MCF 10A (cell line): ENCODE data around the gene ATP1A2. TPM values are rescaled to one million over a fixed set of nuclear protein-coding genes. Genes with fewer than 3 reads are reported as not detected.

ENCODE experiments used
- BruUV-seq: library from RNA; stranded (reverse); fragments of 400-500 nt; replicated peaks from 2 replicates; lab custom pipeline; 2021; lab: Mats Ljungman, UMichigan
- CTCF ChIA-PET: fragments of 300-600 bp; sonication (Branson Sonifier 250); formaldehyde crosslinking; extraction: SDS; loops from one replicate; lab custom pipeline; 2021; ENCODE audit warnings: antibody characterized with exemption, inconsistent platforms; lab: Yijun Ruan, JAX
- POLR2A ChIA-PET: fragments of 300-600, 350-650 bp; sonication (Branson Sonifier 250); formaldehyde crosslinking; extraction: SDS; loops from one replicate; lab custom pipeline; 2020; ENCODE audit warnings: antibody characterized with exemption, inconsistent platforms; lab: Yijun Ruan, JAX
- DNase-seq: peaks from one replicate; pipeline ENCODE4 v3.0.0-alpha.2; 2018; ENCODE audit not compliant: unreplicated experiment
- H3K27ac Mint-ChIP-seq: one replicate; pipeline ENCODE4 v1.8.0; 2022; ENCODE audit warnings: mild to moderate bottlenecking, low read depth, mixed read lengths; ENCODE audit not compliant: unreplicated experiment
- H3K27me3 Mint-ChIP-seq: one replicate; pipeline ENCODE4 v1.8.0; 2022; ENCODE audit warnings: mixed read lengths; ENCODE audit not compliant: insufficient read depth, unreplicated experiment
- H3K36me3 Mint-ChIP-seq: one replicate; pipeline ENCODE4 v1.8.0; 2022; ENCODE audit warnings: mild to moderate bottlenecking, moderate library complexity, mixed read lengths; ENCODE audit not compliant: insufficient read depth, unreplicated experiment
- H3K4me1 Mint-ChIP-seq: one replicate; pipeline ENCODE4 v1.8.0; 2022; ENCODE audit warnings: mixed read lengths; ENCODE audit not compliant: insufficient read depth, unreplicated experiment
- H3K4me3 Mint-ChIP-seq: one replicate; pipeline ENCODE4 v1.8.0; 2022; ENCODE audit warnings: mild to moderate bottlenecking, moderate library complexity, mixed read lengths; ENCODE audit not compliant: unreplicated experiment
- H3K9me3 Mint-ChIP-seq: one replicate; pipeline ENCODE4 v1.8.0; 2022; ENCODE audit warnings: mixed read lengths; ENCODE audit not compliant: unreplicated experiment
- intact Hi-C: fragments of 100-400 bp; cut with micrococcal nuclease; formaldehyde crosslinking; loops from 2 replicates; pipeline ENCODE4 v1.14.1; 2022
- total RNA-seq: library from RNA; stranded (reverse); gene quantifications from 2 replicates; pipeline ENCODE4 v1.2.3, GENCODE V29; 2022
- TF ChIP-seq, protein P1 (sequence below): fragments of 200-600 bp; IDR thresholded peaks from one replicate; pipeline ENCODE4 v1.8.0; 2022; ENCODE audit warnings: antibody characterized with exemption, mild to moderate bottlenecking; ENCODE audit not compliant: unreplicated experiment

Gene ATP1A2
- total RNA-seq, 1 experiment from 2014 or later: not detected

DNA sequence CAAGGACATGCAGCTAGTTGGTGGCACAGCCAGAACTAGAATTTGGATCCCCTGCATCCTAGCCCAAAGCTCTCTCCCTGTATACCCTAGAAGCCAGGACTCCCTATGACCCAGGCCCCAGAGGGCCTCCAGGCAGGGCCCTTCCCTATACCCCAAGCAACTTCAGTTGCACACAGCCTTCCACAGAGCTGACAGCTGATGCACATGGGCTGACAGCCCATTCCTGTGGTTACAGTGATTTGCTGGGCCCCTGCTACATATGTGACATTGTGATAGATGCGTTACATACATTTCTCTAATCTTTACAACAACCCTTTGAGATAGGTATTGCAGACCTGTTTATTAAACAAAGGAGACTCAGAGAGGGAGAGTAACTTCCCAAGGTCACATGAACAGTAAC is 5.8 kb downstream of the ATP1A2 start:
- ChIA-PET POLR2A (interaction anchor here (0.7 to 1.0 kb wide), 2 partner anchors 18 to 141 kb away, joined by 3 read pairs; partner anchors contain the start of gene DCAF8), CTCF (interaction anchor here (0.5 to 5.6 kb wide), 4 partner anchors 18 to 1739 kb away, joined by 3 to 56 read pairs (median 5); no protein-coding TSS in a partner anchor)
- peaks cover 35% of the 10 kb centered on the region for H3K4me1 Mint-ChIP-seq
- no TSS peak for BruUV-seq
- no peaks in the 10 kb centered on the region for H3K9me3 Mint-ChIP-seq
- H3K27ac Mint-ChIP-seq: no peak overlapping the region
- H3K27me3 Mint-ChIP-seq: no peaks in the 10 kb centered on the region
- no peak for DNase-seq
- TF ChIP-seq, protein P1, sequence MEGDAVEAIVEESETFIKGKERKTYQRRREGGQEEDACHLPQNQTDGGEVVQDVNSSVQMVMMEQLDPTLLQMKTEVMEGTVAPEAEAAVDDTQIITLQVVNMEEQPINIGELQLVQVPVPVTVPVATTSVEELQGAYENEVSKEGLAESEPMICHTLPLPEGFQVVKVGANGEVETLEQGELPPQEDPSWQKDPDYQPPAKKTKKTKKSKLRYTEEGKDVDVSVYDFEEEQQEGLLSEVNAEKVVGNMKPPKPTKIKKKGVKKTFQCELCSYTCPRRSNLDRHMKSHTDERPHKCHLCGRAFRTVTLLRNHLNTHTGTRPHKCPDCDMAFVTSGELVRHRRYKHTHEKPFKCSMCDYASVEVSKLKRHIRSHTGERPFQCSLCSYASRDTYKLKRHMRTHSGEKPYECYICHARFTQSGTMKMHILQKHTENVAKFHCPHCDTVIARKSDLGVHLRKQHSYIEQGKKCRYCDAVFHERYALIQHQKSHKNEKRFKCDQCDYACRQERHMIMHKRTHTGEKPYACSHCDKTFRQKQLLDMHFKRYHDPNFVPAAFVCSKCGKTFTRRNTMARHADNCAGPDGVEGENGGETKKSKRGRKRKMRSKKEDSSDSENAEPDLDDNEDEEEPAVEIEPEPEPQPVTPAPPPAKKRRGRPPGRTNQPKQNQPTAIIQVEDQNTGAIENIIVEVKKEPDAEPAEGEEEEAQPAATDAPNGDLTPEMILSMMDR: no peak
- intact Hi-C loops: no loop called here
- no peak overlapping the region for H3K4me3 Mint-ChIP-seq
- H3K36me3 Mint-ChIP-seq: peaks cover 6% of the 10 kb centered on the region

GRCh38 chr1:160122978-160123495 is 7.5 kb downstream of the ATP1A2 start:
- POLR2A ChIA-PET: interaction anchor here (1.4 to 2.7 kb wide), 2 partner anchors 17 to 25 kb away, joined by 6 to 16 read pairs; partner anchors contain the start of gene IGSF8
- intact Hi-C loops: no loop called here
- Mint-ChIP-seq H3K4me1 (peaks cover 30% of the 10 kb centered on the region), H3K9me3 (no peaks in the 10 kb centered on the region), H3K27ac (peak overlapping the region; percentile 93), H3K27me3 (no peaks in the 10 kb centered on the region), H3K36me3 (peaks cover 6% of the 10 kb centered on the region), H3K4me3 (no peak overlapping the region)
- CTCF ChIA-PET: interaction anchor here (0.6 to 5.6 kb wide), 14 partner anchors 12 to 1094 kb away, joined by 3 to 56 read pairs (median 4); no protein-coding TSS in a partner anchor
- TF ChIP-seq, protein P1: no peak
- BruUV-seq: no TSS peak
- no peak for DNase-seq

- peak overlapping the region; percentile 26 for H3K4me3 Mint-ChIP-seq
- DNase-seq: no peak
- TF ChIP-seq, protein P1: no peak
- H3K4me1 Mint-ChIP-seq: peaks cover 34% of the 10 kb centered on the region
- no TSS peak for BruUV-seq
- no peaks in the 10 kb centered on the region for H3K27me3 Mint-ChIP-seq
- intact Hi-C loops: loop anchor here (2.0 kb wide), 1 partner anchor 25 kb away; no protein-coding TSS in a partner anchor
- CTCF ChIA-PET: interaction anchor here (0.6 to 5.6 kb wide), 27 partner anchors 10 to 286 kb away, joined by 3 to 56 read pairs (median 4); partner anchors contain the start of genes CASQ1, DCAF8 and KCNJ10
- peaks cover 6% of the 10 kb centered on the region for H3K36me3 Mint-ChIP-seq
- H3K27ac Mint-ChIP-seq: peak overlapping the region; percentile 93
- H3K9me3 Mint-ChIP-seq: no peaks in the 10 kb centered on the region
- POLR2A ChIA-PET: interaction anchor here (0.6 to 3.0 kb wide), 11 partner anchors 13 to 162 kb away, joined by 3 to 16 read pairs (median 4); partner anchors contain the start of genes DCAF8, IGSF8 and PIGM
Measured at GRCh38 chr1:160123726-160124125, 8.2 kb downstream of the ATP1A2 start.
